Nucleus accumbens (tissue), 56 donors: ENCODE data around the gene CHD6.
A peak's percentile ranks its signal among the peaks of the same experiment; 100 is the strongest.

ENCODE experiments used
- DNase-seq, 56 donors: peaks; one replicate each; lab custom pipeline; 2025; lab: John Stamatoyannopoulos, UW

The CHD6 gene

DNA sequence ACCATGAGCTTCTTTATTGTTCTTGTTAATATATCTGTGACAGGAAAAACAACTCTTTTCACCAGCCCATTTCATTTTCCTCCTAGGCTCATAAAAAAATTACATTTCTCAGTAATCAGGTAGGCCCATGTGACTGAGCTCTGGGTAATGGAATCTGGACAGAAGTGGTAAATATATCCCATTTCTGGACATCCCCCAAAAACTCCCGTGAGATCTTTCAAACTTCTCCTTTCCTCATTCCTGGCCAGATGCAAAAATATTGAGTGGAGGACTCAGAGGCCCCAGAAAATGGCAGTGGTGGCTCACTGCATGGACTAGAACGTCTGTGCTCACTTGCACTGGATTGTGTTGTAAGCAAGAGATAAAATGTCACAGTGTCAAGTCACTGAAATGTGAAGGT, 3.8 kb upstream of the CHD6 start:
- DNase-seq, result no peak

DNA sequence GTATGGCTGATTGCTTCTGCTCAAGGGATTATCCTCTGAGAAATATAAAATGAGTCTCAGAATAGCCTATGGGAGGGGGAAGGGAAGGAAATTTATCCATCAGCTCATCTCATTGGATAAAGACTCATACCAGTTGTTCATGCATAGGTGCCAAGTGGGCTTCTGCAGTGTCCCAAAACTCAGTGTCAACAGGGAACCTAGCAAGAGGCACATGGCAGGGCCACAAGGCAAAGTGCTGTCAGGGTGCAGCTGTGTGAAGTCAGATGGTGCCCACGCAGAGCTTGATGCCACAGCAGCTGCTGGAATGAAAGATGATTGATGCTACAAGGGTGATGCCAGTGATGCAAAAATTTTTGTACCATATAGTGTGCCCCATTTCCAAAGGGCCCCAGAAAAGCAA, 3.2 kb upstream of the CHD6 start:
- no peak for DNase-seq

DNA sequence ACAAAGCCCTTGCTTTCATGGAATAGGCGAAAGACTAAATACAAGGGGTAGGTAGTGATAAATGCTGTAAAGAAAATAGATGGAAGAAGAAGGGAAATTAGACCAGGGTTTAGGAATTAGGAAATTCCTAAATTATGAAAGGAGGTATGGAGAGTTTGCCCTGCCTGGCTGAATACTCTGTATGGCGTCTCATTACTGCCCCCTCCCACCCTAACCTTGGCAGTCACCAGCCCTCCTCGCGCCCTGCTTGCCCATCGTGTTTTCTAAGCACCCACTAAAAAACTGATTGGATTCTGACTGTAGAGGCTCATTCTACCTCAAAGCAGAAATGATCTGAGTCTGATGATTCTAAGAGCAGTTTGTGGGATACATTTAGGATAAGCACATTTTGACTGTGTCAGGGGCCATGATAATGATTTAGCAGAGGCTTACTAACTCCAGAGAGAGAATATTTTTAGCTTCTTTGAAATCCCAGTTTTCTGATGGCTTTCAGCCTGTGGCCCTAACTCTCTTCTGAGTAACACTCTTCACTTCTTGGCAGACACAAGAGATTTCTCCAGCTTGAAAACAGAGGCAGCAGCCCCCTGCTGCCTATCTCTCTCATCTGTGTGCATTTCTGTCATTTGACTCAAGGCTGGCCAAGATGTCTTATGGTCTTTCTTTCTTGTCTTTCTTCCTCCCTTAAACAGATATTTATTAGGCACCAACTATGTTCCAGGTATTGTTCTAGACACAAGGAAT, 1.4 kb upstream of the CHD6 start:
- peak in 7 of 56 donors; percentile 1 to 14 (median 5) for DNase-seq

DNA sequence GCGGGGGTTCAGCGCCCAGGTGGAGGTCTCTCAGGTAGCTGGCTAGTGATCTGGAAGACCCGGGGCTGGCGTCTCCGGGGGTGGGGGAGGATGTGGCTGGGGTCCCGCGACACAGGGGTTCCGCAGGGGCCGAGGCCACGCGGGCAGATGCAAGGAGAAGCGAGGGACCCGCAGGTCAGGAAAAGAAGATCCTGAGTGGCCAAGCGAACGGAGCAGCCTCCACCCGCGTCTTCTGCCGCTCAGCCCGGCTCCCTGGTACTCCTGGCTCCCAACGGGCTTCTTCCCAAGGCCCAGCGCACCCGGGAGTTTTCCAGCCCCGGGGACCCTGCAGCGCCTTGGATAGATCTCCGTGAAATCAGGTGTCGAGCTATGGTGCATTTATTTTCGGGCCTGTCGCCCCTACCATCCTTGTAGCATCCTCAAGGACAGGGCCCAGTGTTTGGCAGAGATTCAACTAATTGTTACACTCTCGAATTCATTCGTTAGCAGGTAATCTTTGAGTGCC, 682 bp upstream of the CHD6 start:
- peak in 22 of 56 donors; percentile 37 to 78 (median 58) for DNase-seq

DNA sequence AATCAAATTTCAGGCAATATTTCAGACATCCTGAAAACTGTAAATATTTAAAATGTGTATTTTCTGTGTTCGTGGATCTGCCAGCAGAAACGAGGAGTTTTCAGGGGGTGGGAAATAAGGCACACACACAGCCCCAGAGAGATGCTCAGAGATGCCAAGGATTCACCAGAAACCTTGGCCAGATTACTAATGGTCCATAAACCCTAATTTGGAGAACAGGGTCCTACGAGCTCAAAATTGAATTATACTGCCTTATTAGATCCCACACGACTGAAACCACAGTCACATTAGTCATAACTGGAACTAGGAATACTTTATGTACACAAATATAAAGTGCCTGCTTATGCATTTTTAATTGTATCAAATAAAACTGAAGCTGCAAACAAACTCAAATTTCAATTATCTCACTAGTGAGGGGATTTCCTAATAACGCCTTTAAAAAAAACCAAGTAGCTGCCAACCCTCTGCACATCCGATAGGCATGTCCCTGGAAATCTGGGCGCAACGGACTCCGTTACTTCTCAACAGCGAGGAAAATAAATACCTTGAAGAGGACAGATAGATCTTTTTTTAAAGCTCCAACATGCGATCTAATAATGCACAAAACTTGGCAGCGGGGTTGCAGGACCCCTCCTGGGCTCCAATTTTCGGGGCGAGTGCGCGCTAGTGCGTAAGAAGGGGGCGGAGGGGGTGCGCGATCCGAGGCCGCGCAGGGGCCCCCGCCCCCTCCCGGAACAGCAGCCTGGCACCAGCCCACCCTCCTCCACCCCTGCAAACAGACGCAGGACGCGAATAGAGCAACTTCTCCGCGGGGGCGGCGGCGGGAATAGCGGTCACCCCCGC, 897 bp downstream of the CHD6 start:
- peak in 33 of 56 donors; percentile 2 to 71 (median 19) for DNase-seq

GRCh38 chr20:41616228-41616627, 1.9 kb downstream of the CHD6 start:
- DNase-seq, result no peak

GRCh38 chr20:41615676-41616075, 2.5 kb downstream of the CHD6 start:
- DNase-seq, result no peak

- DNase-seq, result no peak
Observed at GRCh38 chr20:41615110-41615509, 3.1 kb downstream of the CHD6 start.

- DNase-seq, result no peak
Observed at GRCh38 chr20:41613321-41613720, 4.9 kb downstream of the CHD6 start.

- DNase-seq, result no peak
Observed at GRCh38 chr20:41609474-41609873, 8.7 kb downstream of the CHD6 start.

DNA sequence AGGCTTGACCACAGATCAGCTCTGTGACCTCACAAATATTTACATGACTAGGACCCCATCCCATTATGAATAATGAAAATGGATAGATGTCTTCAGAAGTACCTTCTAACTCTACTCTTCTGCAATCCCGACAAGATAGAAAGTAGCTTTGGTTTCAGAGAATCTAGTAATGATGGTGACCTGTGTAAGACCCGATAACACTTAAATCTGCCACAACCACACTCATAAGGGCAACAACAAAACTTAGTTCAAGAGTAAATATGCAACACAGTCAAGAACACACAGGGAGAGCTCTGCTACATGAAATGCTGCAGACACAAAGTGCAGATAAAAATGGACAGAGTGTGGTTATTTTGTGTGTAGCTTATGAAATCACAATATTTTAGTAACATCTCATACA, 9.6 kb downstream of the CHD6 start:
- DNase-seq, result no peak

DNA sequence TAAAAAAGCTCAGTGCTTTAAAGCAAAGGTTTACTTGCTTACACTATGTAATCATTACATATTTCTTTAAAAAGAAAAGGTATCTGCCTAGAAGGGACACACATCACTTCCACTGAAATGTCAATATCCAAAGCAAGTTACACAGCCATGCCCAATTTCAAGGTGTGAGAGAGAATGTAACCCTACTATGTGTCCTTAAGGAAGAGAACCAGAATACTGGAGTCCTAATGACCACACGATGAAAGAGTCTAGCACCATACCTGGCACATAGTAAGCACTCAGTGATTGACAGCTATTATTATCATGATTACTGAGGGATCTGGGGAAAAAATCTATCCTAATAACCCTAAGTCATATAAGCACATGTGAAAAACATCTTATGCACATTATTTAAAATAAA, 10.4 kb downstream of the CHD6 start:
- DNase-seq, result no peak

- no peak for DNase-seq
Observed at GRCh38 chr20:41604002-41604401, 14.2 kb downstream of the CHD6 start.

GRCh38 chr20:41601742-41602141, 16.4 kb downstream of the CHD6 start:
- no peak for DNase-seq

DNA sequence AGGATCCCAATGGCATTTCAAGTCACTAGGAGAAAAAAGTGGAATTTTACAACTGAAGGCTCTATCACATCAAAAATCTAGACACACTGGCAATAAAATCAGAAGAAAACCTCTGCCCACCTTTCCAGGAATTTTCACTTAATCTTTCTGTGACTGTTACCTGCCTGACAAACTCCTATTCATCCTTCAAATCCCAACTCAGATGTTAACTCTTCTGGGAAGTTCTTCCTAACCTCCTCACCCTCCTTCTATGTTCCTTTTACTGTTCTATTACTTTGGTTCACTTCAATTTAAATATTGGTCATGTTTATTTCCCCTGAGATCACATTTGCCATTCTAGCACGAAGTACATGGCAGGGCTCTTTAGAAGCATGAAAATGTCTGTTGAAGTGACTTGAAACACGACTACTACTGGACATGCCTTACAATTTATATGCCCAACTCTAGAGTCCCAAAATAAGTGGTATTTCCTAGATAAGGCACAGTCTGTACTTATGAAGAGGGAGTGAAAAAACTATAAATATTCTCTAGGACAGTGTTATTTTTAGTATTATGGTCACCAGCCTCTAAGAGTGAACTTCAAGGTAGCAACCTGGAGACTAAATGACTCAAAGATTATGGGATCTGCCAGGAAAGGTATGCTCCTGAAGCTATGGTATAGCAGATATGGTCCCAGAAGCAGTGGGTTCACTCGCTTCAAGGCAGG, 17.1 kb downstream of the CHD6 start:
- no peak for DNase-seq

- no peak for DNase-seq
Observed at GRCh38 chr20:41599699-41600104, 18.5 kb downstream of the CHD6 start.

DNA sequence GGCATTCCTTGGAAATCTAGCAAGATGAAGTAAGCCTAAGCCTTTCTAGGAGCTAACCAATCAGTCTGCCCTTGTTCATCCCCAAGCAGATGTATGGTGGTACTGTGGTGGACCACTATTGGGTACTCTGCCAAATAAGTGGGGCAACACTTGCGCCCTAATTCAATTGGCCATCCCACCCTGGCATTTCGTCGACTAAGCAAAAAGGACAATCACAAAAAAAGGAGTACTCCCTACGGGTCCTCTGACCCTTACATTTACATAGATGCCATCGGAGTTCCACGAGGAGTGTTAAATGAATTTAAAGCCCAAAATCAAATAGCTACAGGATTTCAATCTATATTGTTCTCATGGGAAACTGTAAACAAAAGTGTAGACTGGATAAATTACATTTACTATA, 19.5 kb downstream of the CHD6 start:
- DNase-seq, result no peak

- no peak for DNase-seq
Observed at GRCh38 chr20:41594514-41595322, 23.5 kb downstream of the CHD6 start.

DNA sequence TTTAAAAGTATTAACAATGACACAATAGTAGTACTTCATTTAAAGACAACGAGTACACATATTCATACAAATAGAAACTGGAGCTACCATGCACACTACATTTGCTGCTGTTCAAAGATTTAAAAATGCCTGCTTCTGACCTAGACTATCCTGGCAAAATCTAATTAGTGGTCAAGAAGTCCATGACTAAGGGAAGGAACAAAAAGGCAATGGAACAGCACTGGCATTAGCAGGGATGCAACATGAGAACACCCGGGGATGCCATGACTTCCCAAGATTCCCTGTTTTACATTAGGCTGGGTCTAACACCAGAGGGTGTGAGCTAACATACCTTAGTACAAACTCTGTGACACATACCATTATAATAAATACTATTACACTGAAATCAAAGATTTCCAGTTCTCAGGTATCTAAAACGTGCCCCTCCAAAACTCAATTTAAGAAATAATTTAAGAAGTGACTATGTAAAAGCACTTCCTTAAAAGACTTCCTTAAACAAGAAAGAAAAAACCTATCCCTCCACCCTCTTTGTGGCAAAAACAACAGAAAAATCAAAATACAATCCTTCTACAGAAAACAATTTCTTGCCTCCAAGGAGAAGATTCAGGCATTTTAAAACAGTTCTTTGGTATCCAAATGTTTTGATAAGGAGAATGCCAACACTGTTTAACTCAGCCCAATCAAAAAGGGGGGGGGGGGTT, 25.5 kb downstream of the CHD6 start:
- no peak for DNase-seq

DNA sequence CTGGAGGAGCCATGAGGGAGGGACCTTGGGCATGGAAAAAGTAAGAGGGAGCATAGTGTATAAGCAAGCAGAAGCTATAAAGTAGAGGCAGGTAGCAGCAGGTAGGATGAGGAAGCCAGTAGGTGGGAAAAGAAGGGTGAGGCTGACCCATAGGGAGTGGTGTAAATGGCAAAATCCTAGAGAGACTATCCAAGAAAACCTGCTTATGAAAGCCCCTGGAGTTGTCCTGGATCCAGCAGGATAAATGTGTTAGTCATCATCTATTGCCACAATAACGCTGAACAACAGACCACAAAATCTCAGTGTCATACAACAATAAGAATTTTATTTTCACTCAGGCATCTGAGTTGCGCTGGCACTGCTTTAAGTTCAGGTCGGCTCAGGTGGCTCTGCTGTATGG, 30.2 kb downstream of the CHD6 start:
- DNase-seq, result no peak
